T1000 (cell line): Measurements from ENCODE around the gene ZDHHC4.

Experiments
- DNase-seq: peaks from one replicate; lab custom pipeline; 2025; ENCODE audit warnings: mixed read lengths; lab: John Stamatoyannopoulos, UW

ZDHHC4 gene

GRCh38 chr7:6577369-6578113, at the start of gene ZDHHC4:
Gene ZDHHC4 (plus strand): TSS chr7:6577454. CDS start chr7:6580562, 3,108 bp downstream.
- DNase-seq, result peak; percentile 65

- DNase-seq, result no peak
These were observed 48.7 kb upstream of the ZDHHC4 start for GRCh38 chr7:6528401-6529130.

GRCh38 chr7:6529643-6530042, 47.6 kb upstream of the ZDHHC4 start:
- no peak for DNase-seq

GRCh38 chr7:6530626-6531491, 46.4 kb upstream of the ZDHHC4 start:
- DNase-seq, result no peak

GRCh38 chr7:6531492-6532279, 45.6 kb upstream of the ZDHHC4 start:
- no peak for DNase-seq

DNA sequence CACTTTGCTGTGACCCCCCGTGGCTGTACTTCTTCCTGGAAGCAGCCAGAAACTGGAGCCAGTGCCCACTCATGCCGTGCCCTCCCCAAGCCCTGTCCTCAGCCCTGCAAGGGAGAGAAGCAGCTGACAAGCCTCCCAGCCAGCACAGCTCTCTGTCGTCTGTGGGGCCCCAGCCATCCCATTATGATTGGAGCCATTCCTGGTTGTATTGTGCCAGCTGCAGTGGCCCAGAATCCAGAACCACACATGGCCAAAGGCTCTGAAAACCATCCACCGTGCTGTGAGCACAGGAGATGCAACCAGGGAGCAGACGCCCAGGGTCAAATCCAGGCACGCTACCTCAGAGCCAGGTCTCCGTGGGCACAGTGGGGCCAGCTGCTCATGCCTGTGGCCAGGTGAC, 44.7 kb upstream of the ZDHHC4 start:
- DNase-seq, result no peak

- DNase-seq, result no peak
These were observed 43.3 kb upstream of the ZDHHC4 start for GRCh38 chr7:6533893-6534495.

GRCh38 chr7:6536262-6537260, 40.7 kb upstream of the ZDHHC4 start:
- DNase-seq, result no peak

GRCh38 chr7:6542368-6542767, 34.9 kb upstream of the ZDHHC4 start:
- DNase-seq, result no peak

DNA sequence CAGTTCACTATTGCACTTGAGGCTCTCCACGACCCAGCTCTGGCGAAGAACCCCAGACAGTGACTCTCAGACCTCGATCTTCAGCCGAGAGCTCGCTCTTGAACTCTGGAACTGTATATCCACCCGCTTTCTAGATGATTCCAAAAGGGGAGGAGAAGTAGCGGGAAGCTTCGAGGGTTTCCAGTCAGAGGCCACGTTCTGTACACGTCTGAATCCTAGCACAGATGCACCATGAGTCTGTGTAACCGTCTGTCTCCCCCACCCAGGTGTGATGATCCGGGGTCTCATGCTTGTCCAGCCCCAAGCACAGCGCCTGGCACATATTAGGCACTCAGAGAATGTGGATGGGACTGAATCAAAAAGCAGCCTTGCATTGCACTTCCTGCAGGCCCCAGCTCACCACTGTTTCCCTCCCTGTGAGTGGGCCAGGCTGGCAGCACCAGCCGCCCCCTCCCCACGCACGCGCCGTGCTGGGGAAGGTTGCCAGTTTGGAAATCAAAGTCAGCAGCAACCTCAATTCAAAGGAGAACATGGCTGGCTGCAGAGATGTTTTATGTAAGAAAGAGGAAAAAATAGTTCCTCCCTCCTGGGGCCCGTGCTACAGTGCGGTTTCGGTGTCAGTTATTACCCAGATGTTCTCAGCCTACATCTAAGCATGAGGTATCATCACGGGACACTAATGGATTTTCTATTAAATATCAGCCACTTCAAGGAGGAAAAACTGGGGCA, 31.7 kb upstream of the ZDHHC4 start:
- no peak for DNase-seq

DNA sequence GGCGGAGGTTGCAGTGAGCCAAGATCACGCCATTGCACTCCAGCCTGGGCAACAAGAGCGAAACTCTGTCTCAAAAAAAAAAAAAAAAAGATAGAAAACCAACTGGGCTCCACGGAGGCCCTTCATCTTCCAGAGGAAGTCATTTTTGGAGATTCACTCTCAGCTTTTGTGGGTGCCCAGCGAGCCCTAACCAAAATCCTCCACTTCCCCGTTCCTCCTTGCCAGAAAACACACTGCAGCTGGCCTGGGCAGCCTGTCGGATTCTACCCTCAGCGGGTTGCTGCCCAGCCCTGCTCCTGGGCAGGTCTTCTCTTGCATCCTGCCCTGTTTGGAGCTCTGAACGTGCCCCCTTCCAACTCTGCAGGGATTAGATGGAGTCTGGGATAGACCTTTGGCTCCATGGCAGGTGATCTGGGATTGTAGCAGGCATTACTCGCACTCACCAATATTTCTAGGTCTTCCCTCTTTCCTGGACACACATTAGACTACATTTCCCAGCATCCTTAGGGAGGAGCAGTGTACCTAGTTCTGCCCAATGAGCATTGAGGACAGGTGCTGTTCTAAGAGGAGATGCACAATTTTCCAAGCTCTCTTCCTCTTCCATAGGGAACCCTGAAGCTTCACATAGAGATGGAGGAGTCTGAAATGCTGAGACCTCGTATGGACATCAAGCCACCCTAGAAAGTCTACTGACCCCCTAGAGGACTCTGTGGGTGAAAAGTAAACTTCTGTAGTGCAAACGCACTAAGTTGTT, 30.6 kb upstream of the ZDHHC4 start:
- DNase-seq, result no peak

DNA sequence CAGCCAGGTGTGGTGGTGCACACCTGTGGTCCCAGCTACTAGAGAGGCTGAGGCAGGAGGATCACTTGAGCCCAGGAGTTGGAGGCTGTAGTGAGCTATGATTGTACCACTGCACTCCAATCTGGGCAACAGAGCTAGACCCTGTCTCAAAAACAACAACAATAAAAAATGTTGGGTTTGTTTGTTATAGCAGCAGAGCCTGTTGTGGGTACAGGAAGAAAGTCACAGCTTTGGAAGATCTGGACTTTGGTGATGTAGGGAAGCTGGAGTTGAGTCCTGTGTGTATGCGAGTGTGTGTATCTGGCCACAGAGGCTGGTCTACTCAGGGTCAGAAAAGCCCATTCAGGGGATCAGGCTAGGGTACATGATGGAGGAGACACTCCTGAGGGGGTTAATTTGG, 29.9 kb upstream of the ZDHHC4 start:
- no peak for DNase-seq

- DNase-seq, result no peak
These were observed 26.2 kb upstream of the ZDHHC4 start, which contains the start of gene GRID2IP for GRCh38 chr7:6551016-6551511. Gene GRID2IP (minus strand): TSS chr7:6551461. CDS start chr7:6551436, 25 bp downstream.

DNA sequence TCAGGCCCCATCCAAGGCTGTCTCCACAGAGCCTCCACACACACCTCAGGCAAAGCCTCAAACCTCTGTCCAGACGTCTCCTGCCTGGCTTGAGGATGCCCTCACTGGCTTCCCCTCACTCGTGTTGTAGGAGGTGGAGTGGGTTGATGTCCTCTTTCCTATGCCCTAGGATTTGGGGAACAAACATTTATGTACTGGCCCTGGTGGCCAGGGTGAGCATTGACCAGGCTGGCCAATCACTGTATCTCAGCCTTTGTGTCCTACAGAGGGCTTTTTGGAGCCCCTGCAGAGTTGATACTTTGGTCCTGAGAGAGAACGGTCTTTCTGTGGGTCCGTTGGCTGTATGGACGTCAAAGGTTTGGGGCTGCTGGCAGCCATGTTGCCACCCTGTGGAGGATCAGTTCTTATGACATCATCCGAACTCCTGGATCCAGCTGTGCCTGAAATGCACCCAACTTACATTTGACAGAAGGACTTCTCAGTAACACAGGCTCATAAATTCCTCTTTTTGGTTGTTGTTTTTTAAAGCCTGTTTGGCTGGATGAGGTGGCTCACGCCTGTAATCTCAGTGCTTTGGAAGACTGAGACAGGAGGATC, 23.7 kb upstream of the ZDHHC4 start:
- DNase-seq, result no peak

DNA sequence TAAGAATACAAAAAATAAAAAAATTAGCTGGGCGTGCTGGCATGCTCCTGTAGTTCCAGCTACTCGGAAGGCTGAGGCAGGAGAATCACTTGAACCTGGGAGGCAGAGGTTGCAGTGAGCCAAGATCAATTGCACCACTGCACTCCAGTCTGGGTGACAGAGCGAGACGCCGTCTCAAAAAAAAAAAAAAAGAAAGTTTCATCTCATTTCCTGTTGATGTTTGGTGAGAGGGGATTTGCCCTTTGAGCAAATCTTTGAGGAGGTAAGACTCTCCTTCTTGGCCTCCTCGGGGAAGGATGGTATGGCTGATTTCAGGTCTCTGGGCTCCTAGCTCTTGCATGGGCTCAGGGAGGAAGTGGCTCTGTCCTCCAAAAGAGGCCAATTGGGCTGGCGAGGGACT, 22.4 kb upstream of the ZDHHC4 start:
- no peak for DNase-seq

DNA sequence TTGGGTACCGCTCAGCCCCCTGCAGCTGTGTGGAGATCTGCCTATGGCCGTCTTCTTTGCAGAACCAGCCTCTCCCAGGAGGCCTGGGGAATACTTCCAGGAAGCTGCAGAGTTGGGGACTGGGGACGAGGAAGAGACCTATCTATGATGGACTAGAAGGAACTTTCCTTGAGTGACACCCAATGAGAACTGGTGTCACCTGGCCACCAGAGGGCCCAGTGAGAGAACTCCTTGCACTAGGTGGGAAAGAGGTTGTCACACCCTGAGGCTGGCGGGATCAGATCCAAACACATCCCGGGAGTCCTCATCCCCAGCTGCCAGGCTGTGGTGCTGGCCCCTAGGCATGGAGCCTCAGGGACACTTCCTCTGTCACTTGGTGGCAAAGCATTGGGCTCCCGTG, 21.1 kb upstream of the ZDHHC4 start:
- DNase-seq, result no peak

DNA sequence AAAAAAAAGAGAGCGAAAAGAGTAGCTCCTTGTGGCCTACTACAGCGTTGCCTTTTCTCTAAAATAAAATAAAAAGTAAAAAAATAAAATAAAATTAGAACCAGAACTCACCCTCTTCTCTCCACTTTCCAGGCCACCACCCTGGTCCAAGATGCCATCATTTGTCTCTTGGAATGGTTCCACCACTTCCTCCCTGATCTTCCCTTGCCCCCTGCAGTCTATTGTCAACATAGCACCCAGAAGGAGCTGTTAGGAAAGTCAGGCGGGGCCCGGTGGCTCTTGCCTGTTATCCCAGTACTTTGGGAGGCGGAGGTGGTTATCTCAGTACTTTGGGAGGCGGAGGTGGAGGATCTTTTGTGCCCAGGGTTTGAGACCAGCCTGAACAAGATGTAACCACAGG, 18.4 kb upstream of the ZDHHC4 start:
- DNase-seq, result no peak

DNA sequence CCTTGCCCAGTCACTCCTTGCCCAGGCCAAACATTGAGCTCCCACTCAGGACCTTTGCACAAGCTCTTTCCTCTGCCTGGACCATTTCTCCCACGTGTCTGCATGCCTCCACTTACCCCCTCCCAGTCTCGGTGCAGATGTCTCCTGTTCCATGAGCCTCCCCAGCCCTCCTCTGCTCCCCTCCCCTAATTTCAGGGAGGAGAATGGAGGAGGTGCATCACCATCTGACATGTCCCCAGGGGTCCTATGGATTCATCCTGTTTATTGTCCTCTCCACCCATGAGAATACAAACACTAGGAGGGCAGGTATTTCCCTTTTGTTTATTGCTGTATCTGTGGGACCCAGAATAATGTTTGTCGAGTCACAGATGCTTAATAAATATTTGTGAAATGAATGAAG, 17.4 kb upstream of the ZDHHC4 start:
- DNase-seq, result no peak
